IPS-18a (cell line): ENCODE data around the gene MEGF6.

Source experiments
- H3K27ac ChIP-seq: one replicate; pipeline ENCODE4 v1.5.1; 2013; ENCODE audit warnings: low read length
- H3K27me3 ChIP-seq: one replicate; pipeline ENCODE4 v1.6.1; 2013; ENCODE audit warnings: mild to moderate bottlenecking, low read length; ENCODE audit not compliant: control insufficient read depth, insufficient read depth
- H3K36me3 ChIP-seq: one replicate; pipeline ENCODE4 v1.6.1; 2013; ENCODE audit warnings: low read depth, low read length; ENCODE audit not compliant: control insufficient read depth
- H3K4me1 ChIP-seq: one replicate; pipeline ENCODE4 v1.6.1; 2013; ENCODE audit warnings: low read depth, low read length; ENCODE audit not compliant: control insufficient read depth
- H3K4me3 ChIP-seq: one replicate; pipeline ENCODE4 v1.5.1; 2013; ENCODE audit warnings: low read length
- H3K9ac ChIP-seq: one replicate; pipeline ENCODE4 v1.6.1; 2013; ENCODE audit warnings: mild to moderate bottlenecking, low read length, moderate library complexity
- H3K9me3 ChIP-seq: one replicate; pipeline ENCODE4 v1.6.1; 2013; ENCODE audit warnings: low read depth, low read length; ENCODE audit not compliant: control insufficient read depth

The MEGF6 gene

DNA sequence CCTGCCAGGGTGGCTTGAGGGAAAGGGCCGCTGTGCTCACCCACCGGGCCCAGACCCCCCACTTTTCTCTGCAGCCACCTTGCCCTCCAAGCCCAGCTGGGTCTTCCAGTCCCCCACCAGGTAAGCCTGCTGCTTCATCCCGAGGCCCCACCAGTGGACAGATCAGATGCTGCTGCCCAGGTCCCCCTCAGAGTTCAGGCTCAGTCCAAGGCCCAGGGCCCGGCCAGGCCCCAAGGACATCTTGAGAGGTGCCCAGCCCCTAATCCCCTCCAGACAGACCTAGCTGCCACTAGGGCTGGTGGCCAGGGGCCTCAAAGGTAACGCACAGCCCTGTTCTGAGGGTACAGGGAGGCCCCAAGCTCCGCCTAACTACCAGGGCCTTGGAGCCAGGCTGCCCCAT is 58.6 kb downstream of the MEGF6 start:
- no peak overlapping the region for H3K27ac ChIP-seq
- no peaks in the 10 kb centered on the region for H3K4me1 ChIP-seq
- H3K9me3 ChIP-seq = no peaks in the 10 kb centered on the region
- H3K36me3 ChIP-seq = no peaks in the 10 kb centered on the region
- H3K9ac ChIP-seq = no peak overlapping the region
- H3K4me3 ChIP-seq = no peak overlapping the region
- no peaks in the 10 kb centered on the region for H3K27me3 ChIP-seq

DNA sequence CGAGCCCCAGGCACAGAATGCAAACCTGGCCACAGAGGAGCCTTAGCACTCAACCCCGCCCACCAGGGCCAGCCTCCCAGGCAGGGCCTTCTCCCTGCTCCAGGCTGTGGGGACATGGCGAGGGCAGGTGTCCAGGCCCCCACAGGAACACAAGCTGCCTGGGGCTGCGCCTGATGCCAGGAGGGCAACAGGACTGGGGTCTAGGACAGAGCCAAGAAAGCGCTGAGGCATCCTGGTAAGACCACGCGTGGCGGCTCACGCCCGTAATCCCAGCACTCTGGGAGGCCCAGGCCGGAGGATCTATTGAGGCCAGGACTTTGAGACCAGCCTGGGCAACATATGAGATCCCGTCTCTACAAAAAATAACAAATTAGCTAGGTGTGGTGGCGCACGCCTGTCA is 59.1 kb downstream of the MEGF6 start:
- Histone ChIP-seq H3K4me1 (no peaks in the 10 kb centered on the region), H3K27ac (no peak overlapping the region), H3K36me3 (no peaks in the 10 kb centered on the region), H3K4me3 (no peak overlapping the region), H3K9ac (no peak overlapping the region), H3K27me3 (no peaks in the 10 kb centered on the region), H3K9me3 (no peaks in the 10 kb centered on the region)

DNA sequence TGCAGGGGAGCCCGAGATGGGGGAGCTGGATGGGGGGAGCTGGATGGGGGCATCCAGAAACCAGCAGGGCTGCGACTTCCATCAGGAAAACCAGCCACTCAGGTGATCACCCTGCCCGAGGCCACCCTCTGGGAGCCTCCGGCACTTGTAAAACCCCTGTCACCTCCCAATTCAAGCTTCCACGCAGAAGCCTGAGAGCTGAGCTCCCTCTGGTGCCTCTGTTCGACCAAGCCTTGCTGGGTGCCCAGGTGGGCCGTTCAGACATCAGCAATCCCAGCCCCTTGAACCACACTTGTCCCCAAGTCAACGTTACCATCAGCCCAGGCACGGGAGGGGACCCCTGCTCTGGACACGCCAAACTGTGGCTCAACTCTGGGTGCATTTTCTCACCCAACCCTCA is 59.6 kb downstream of the MEGF6 start:
- H3K27ac ChIP-seq = no peak overlapping the region
- H3K36me3 ChIP-seq = no peaks in the 10 kb centered on the region
- H3K9me3 ChIP-seq = no peaks in the 10 kb centered on the region
- H3K4me3 ChIP-seq = no peak overlapping the region
- H3K27me3 ChIP-seq = no peaks in the 10 kb centered on the region
- H3K9ac ChIP-seq = no peak overlapping the region
- no peaks in the 10 kb centered on the region for H3K4me1 ChIP-seq

DNA sequence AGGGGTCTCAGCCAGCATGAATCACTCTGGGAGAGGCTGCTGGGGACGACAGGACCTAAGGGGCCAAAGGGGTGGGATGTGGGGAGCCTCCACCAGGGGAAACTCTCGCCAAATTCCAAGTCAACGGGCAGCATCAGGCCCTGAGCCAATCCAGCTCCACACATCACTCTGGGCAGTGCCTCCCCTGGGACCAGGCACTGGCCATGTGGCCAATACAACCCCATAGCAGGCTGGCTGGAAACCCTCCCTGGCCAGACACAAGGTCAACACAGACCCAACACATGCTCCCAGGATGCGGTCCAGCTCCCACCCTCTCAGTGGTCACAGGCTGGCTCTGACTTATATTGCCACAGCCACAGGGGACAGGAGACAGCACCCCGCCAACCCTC is 60.0 kb downstream of the MEGF6 start:
- Histone ChIP-seq H3K36me3 (no peaks in the 10 kb centered on the region), H3K4me3 (no peak overlapping the region), H3K9me3 (no peaks in the 10 kb centered on the region), H3K27me3 (no peaks in the 10 kb centered on the region), H3K27ac (no peak overlapping the region), H3K9ac (no peak overlapping the region), H3K4me1 (no peaks in the 10 kb centered on the region)

DNA sequence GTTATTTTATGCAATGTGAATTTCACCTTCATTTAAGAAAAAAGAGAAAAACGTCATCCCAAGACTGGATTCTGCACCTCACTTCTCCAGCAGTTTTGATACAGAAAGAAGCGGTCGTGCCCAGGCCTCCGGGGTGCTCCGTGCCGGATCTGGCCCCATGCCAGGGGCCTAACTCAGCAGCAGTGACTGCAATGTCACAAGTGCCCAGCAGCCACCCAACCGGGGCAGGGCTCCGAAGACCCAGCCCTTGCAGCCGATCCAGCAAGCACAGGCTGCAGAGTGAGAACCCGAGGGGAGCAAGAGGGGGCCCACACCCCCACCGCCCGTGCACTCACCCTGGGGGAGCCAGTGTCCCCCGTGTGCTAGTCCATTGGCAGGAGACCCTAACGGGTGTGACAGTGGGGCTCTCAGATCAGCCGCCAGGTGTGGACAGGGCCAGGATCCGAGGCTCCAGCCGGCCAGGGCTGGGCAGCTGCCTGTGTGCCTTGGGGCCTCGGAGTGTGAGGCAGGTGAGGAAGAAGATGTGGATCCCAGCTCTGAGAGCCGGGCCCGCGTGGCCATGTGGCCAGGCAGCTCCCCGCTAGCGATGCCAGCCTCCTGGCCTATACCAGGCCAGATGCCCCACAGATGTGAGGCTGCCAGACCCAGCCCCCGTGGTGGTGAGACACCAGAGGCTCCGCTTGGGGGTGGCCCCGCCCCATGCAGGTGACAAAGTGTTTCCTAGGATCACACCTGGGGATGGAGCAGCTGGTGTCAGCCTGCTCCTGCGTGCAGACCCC is 60.6 kb downstream of the MEGF6 start:
- Histone ChIP-seq H3K4me1 (no peaks in the 10 kb centered on the region), H3K9me3 (no peaks in the 10 kb centered on the region), H3K9ac (no peak overlapping the region), H3K36me3 (no peaks in the 10 kb centered on the region), H3K4me3 (no peak overlapping the region), H3K27me3 (no peaks in the 10 kb centered on the region), H3K27ac (no peak overlapping the region)

DNA sequence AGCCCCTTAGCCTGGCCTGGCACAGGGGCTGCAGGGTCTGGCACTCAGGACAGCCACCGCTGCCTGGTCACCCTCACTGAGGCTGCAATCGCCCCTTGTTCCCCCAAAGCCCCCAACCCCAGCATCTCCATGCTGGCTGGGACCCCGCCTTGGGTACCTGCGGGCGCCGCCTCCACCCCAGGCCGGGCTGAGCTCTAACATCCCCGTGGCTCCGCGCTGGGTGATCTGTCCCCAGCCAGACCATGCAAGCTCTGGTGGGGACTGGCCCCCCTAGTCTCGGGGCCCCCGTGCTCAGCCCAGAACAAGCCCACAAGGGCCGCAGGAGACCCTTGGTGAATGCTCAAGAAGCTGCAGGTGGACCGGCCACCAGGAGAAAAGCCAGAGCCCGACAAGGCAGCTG is 62.4 kb downstream of the MEGF6 start:
- H3K9ac ChIP-seq = no peak overlapping the region
- H3K9me3 ChIP-seq = no peaks in the 10 kb centered on the region
- H3K4me3 ChIP-seq = no peak overlapping the region
- no peaks in the 10 kb centered on the region for H3K4me1 ChIP-seq
- H3K27ac ChIP-seq = no peak overlapping the region
- H3K27me3 ChIP-seq = no peaks in the 10 kb centered on the region
- no peaks in the 10 kb centered on the region for H3K36me3 ChIP-seq

DNA sequence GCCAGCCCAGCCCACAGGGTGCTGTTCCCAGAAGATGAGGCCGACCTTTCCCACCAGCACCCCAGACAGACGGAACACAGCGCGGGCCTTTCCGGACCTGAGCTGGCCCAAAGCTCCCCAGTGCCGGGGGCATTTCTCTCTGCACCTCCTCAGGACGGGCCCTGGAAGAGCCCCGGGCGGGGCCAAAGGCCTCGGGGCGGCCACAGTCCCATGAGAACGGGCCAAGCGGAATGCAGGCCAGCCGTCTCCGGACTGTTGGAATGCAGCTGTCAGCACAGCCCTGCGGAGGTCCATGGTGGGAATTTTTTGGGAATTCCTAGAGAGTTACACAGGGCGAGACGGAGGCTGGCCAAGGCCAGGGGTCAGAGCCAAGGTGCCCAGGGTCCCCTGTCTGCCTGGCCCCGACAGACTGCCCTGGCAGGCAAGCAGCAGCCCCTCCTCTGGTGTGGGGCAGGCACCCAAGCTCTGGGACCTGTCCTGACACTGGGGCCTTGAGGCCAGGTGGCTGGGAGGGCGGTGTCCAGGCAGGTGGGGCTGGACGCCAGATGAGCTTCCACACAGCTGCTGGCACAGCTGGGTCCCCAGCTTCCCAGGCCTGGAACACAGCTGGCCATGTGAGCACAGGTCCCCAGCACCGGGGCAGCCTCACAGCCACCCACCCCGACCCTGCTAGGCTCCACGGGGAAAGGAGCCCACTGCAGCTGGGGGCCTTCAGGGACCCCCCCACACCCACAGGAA is 63.0 kb downstream of the MEGF6 start:
- H3K27ac ChIP-seq = no peak overlapping the region
- no peak overlapping the region for H3K4me3 ChIP-seq
- no peaks in the 10 kb centered on the region for H3K27me3 ChIP-seq
- no peaks in the 10 kb centered on the region for H3K9me3 ChIP-seq
- no peak overlapping the region for H3K9ac ChIP-seq
- H3K4me1 ChIP-seq = no peaks in the 10 kb centered on the region
- H3K36me3 ChIP-seq = no peaks in the 10 kb centered on the region

DNA sequence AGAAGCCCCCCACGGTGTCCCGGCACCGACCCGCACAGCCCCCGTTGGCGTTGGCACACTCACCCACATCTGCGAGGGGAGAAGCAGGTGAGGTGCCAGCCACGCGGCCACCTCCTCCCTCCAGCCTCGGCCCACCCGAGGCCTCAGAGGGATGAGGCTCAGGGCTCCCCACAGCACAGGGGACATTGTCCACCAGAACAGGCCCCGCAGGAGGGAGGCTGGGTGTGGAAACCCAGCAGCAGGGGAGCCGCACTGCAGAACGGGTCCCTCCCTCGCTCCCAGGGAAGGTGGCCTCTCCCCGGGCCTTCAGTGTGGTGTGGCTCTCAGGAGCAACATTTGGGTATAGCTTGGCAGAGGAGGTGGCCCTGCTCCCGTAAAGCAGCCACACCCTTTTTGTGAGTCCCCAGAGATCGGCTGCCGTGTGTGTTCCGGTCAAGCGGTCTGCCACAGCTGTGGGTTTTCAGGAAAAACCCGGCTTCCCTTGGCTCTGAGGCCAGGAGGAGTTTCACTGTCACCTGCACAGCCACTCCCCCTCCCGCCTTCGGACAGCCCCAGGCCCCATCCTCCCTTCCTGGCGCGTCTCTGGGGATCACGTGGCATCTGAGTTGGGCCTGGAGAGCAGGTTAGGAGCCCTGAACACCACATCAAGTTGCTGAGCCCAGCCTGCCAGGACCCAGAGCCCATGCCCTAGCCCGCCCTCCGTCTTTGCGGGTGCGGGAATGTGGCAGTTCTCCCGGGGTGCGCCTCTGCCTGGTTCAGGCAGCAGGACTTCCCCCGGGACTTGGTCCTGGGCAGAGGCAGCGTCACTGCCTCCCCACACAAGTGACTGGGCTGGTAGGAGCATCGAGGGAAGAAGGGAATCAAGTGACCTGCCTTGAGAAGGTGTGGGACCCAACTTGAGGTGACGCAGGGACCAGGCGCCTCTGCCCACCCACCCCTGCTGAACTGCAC is 64.0 kb downstream of the MEGF6 start:
- no peaks in the 10 kb centered on the region for H3K9me3 ChIP-seq
- no peak overlapping the region for H3K4me3 ChIP-seq
- no peaks in the 10 kb centered on the region for H3K36me3 ChIP-seq
- no peaks in the 10 kb centered on the region for H3K4me1 ChIP-seq
- H3K27ac ChIP-seq = no peak overlapping the region
- H3K9ac ChIP-seq = no peak overlapping the region
- H3K27me3 ChIP-seq = no peaks in the 10 kb centered on the region

DNA sequence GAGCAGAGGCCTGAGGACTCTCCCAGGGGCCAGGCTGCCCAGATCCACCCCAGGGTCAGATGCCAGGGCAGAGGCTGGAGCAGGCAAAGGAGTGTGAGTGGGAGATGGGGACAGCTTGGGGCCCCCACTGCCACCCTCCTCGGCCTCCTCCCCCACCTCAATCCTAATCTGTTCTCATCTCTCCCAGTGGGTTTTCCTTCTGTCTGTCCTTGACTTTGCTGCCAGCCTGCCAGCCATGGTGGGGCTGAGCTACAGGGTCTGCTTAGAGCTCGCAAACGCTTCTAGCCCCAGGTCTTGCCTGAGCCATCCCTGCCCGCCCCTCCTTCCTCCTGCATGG is 65.3 kb downstream of the MEGF6 start:
- no peaks in the 10 kb centered on the region for H3K4me1 ChIP-seq
- no peak overlapping the region for H3K4me3 ChIP-seq
- H3K36me3 ChIP-seq = no peaks in the 10 kb centered on the region
- no peak overlapping the region for H3K9ac ChIP-seq
- H3K27ac ChIP-seq = no peak overlapping the region
- H3K9me3 ChIP-seq = no peaks in the 10 kb centered on the region
- no peaks in the 10 kb centered on the region for H3K27me3 ChIP-seq

DNA sequence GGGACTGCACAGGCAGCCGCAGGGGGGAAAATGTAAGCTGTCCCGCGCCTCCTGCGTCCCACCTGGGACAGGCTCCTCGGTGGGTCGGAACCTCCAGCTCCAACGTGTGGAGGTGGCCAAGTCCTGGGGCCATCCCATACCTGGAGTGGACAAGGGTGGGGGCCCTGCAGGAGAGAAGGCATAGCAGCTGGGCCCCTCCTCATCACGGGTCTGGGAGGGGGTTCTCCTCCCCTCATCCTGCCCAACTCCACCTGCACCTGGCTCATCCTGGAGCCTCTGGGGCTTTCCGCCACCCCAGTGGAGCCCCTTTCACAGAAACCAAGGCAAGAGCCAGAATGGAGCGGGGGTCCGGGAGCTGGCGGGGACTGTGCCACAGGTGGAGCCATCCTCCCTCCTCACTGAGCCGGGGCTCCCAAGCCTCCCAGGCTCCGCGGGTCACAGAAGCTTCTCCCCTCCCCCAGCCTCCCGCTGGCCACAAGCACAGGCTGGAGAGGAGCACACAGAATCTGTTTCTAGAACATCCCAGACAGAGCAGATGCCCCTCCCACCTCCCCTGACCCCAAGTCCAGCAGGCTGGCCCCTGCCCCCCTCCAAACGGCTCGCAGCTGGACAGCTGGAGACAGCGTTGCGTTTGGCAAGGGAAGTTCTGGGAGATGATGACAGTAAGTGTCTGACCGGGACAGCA is 65.8 kb downstream of the MEGF6 start:
- no peak overlapping the region for H3K27ac ChIP-seq
- H3K4me1 ChIP-seq = no peaks in the 10 kb centered on the region
- no peak overlapping the region for H3K4me3 ChIP-seq
- H3K36me3 ChIP-seq = no peaks in the 10 kb centered on the region
- H3K9ac ChIP-seq = no peak overlapping the region
- no peaks in the 10 kb centered on the region for H3K27me3 ChIP-seq
- H3K9me3 ChIP-seq = no peaks in the 10 kb centered on the region
